NOMO-1 treated with dmso at 0.1 percent for 144 hours (cell line): ENCODE measurements around the gene PIGS.

Source experiments
- DNase-seq: peaks from one replicate; lab custom pipeline; 2025; ENCODE audit not compliant: unreplicated experiment; lab: John Stamatoyannopoulos, UW

PIGS gene

GRCh38 chr17:28551421-28552175 is 19.7 kb downstream of the PIGS start:
- no peak for DNase-seq

- DNase-seq, result no peak
Observed at GRCh38 chr17:28550858-28551257, 20.5 kb downstream of the PIGS start.

GRCh38 chr17:28549236-28550132 is 21.8 kb downstream of the PIGS start:
- DNase-seq, result peak; percentile 31

- no peak for DNase-seq
Observed at GRCh38 chr17:28548417-28549130, 22.8 kb downstream of the PIGS start.

GRCh38 chr17:28547623-28548416 is 23.5 kb downstream of the PIGS start:
- DNase-seq, result peak; percentile 91

- no peak for DNase-seq
Observed at GRCh38 chr17:28547096-28547622, 24.2 kb downstream of the PIGS start.

GRCh38 chr17:28545787-28546415 is 25.4 kb downstream of the PIGS start:
- no peak for DNase-seq

GRCh38 chr17:28545141-28545503 is 26.2 kb downstream of the PIGS start:
- DNase-seq, result no peak

- DNase-seq, result no peak
Observed at GRCh38 chr17:28544402-28545140, 26.8 kb downstream of the PIGS start.

- DNase-seq, result no peak
Observed at GRCh38 chr17:28541439-28541838, 29.9 kb downstream of the PIGS start.

GRCh38 chr17:28540231-28540630 is 31.1 kb downstream of the PIGS start:
- no peak for DNase-seq

GRCh38 chr17:28538296-28538895 is 32.9 kb downstream of the PIGS start:
- no peak for DNase-seq

GRCh38 chr17:28537219-28537610 is 34.1 kb downstream of the PIGS start:
- no peak for DNase-seq

GRCh38 chr17:28536532-28537218 is 34.6 kb downstream of the PIGS start:
- DNase-seq, result no peak

GRCh38 chr17:28534740-28535375 is 36.5 kb downstream of the PIGS start:
- no peak for DNase-seq

GRCh38 chr17:28533091-28533807 is 38.1 kb downstream of the PIGS start:
- DNase-seq, result no peak
